ENCODE data around the gene ASF1A. TPM values are rescaled to one million over a fixed set of nuclear protein-coding genes. Genes with fewer than 3 reads are reported as not detected.
"Not testable (repeated sequence)": the region's sequence is repeated elsewhere in the genome, so short reads cannot be mapped to it uniquely, and the experiment has no call there.

The ASF1A gene
- 41.4 and 47.1 TPM in 2 replicates for total RNA-seq

DNA sequence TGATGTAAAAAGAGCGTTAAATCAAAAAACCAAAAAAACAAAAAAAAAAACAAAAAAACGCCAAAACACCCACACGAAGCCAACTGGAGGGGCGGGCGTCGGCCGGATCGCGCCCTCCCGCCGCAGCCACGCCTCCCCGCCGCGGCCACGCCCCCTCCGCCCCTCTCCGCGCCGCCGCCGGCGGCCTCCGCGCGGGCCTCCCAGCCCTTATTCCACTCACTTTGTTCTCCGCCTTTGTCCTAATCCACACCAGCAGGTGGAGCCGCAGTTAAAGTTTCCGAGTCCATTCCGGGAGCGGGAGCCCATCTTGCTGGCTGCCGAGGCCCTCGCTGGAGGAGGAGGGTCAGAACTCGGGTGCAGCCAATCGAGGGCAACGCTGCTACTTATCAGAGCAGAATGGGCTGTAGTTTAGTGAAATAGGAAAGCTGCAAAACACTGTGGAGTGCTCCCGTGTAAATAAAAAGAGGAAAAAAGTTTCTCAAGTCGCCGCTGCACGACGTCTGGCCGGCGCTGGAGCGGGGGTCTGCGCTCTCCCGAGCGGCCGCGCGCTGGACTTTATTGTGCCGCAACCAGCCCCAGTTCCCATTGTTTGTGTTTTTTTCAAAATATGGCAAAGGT is at the start of gene ASF1A:
ASF1A (plus strand) TSS at position 346 of the 618 bp plus-strand sequence; CDS start at position 608, 262 bp downstream.
- intact Hi-C loops (cut with micrococcal nuclease), result loop anchor here (1.0 to 5.0 kb wide), 18 partner anchors 15 to 1346 kb away; partner anchors contain the start of genes CEP85L, FAM184A, GOPC and NUS1

DNA sequence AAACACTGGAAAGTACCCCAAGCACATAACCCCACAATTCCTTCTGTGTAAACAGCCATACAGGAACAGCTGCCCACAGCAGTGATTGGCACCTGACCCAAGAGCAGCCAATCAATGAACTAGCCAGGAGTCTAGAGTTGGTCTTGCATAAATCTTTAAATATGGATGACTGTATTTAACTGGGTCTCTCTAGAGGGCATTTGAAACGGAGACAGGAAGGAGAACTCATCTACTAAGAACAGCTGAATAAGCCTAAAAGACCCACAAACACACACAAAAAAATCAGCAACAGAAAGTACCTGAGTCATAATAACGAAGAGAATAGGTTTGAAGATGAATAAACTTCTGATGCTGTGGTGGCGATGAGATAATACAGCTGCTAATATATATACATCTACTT is 49.0 kb upstream of the ASF1A start:
- intact Hi-C loops (cut with micrococcal nuclease), result loop anchor here (1.0 to 5.0 kb wide), 4 partner anchors 35 to 502 kb away; partner anchors contain the start of gene MAN1A1

DNA sequence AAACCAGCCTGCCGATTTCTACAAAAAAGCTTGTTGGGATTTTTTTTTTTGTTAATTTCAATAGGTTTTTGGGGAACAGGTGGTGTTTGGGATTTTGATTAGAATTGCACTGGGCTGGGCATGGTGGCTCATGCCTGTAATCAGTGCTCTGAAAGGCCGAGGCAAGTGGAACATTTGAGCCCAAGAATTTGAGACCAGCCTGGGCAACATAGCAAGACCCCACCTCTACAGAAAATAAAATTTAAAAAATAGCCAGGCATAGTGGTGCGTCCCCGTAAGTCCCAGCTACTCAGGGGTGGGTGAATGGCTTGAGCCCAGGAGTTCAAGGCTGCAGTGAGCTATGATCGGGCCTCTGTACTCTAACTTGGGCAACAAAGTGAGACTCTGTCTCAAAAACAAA is 40.5 kb upstream of the ASF1A start:
- intact Hi-C loops (cut with micrococcal nuclease), result no loop called here

DNA sequence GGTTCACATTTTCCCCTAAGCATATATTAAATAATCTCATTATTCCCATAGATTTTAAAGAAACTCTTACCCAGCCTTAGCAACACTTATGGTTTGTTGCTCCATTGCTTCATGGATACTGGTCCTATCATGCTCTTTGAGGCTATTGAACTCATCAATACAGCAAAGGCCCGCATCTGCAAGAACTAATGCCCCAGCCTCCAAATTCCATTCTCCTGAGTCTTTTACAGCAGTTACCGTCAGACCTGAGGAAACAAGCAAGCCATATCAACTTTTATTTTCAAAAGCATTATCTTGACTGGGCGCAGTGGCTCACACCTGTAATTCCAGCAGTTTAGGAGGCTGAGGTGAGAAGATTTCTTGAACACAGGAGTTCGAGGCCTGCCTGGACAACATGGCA is 37.7 kb upstream of the ASF1A start:
- intact Hi-C loops (cut with micrococcal nuclease), result no loop called here

DNA sequence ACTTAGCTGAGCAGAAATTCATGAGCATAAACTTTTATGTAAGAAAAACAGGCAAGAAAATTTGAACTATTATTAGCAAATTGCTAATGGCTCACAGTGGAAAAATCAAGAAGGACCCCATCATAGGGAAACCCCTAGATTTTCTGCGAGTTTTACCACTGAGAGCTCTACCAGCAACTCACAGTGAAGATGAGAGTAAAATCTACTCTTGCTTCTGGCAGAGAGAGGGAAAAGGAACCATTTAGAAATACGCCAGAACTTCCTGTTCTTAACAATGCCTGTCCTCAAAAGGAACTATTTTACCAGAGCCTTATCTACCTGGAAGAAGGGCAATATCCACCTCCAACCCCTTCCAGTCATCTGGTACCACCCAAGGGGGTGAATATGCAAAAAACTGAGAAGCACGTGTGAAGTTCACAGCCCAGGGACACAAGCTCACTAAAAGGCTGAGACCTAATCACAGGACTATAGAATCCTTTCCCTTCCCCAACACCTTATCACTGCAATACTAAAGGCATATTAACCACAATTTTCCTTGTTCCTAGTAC is 34.4 kb upstream of the ASF1A start:
- intact Hi-C loops (cut with micrococcal nuclease), result no loop called here

DNA sequence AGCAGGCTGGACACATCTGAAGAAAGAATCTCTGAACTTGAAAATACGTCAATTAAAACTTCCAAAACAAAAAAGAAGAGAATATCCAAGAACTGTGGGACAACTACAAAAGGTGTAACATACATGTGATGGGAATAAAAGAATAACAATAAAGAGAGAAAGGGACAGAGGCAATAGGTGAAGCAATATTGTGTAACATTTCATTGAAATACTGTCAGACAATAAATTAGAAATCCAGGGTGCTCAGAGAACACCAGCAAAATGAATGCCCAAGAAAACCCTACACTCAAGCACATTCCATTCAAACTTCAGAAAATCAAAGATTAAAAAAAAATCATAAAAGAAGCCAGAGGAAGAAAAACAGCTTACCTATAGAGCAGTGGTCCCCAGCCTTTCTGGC is 33.6 kb upstream of the ASF1A start:
- intact Hi-C loops (cut with micrococcal nuclease), result no loop called here

DNA sequence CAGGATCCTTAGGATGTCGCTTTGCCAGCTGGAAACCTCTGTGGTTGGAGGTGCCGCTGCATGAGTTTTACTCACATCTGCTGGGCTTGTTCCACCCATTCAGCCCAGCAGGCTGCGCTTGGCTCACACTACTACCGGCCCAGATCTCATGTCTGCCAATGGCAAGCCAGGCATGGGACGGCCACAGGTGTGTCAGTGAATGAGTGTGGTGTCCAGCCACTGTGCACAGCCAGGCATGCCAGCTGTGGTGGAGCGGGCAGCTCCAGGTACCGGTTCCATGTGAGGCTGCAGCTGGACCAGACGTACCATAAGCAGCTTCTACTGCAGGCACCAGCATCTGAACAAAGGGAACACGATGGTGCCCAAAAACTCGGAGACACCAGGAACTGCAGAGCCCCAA is 33.1 kb upstream of the ASF1A start:
- intact Hi-C loops (cut with micrococcal nuclease), result no loop called here

DNA sequence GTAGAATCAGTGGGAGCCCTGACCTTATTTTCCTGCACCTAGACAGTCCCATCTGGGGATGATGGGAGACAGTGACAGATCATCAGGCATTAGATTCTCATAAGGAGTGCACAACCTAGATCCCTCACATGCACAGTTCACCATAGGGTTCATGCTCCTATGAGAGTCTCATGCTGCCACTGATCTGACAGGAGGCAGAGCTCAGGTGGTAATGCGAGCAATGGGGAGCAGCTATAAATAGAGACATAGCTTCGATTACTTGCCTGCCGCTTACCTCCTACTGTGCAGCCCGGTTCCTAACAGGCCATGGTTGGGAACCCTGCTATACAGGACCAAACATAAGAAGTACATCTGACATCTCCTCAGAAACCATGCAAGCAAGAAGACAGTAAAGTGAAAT is 31.5 kb upstream of the ASF1A start:
- intact Hi-C loops (cut with micrococcal nuclease), result no loop called here

DNA sequence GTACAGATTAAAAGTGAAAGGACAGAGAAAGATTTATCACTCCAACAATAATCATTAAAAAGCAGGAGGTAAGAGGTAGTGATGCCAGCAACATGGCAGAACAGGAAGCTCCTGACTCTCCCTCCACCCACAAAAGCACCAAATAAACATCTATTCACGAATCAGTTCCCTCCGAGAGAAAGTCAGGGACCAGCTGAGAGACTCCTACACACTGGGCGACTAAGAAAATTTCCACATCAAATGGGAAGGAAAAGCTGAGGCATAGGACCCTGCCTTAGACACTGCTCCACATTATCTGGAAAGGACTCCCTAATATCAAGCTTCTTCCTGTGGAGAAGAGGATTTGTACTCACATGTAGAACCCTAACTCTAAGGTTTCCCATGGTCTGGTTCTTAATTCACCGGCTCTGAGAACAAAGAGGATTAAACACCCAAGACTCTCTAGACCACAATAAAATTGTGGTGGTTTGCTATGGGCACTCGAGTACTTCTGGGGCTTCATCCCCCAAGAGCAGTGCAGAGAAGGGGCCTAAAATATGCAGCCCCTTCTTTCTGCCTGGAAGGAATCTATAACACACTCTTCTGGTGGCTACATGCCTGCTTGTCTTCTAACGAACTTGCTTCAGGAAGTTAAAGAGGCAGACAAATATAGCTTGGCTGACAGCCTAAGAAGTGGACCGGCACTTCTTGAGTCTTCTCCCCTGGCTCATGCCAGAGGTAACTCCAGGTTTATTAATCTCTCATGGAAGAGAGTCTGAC is 29.4 kb upstream of the ASF1A start:
- intact Hi-C loops (cut with micrococcal nuclease), result loop anchor here (1.0 kb wide), 1 partner anchor 27 kb away; no protein-coding TSS in a partner anchor

DNA sequence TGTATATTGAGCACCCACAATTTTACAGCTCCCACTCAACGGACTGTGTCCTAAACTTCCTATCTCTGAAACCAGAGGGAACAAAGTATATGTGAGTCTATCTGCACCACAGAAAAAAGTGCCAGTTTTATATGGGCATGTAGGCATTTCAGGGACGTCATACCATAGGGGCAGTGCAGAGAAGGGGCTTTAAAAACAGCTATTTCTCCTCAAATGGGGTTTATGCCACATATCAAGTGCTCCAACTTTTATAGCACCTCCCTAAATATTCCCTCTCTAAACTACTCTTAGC is 28.9 kb upstream of the ASF1A start:
- intact Hi-C loops (cut with micrococcal nuclease), result loop anchor here (1.0 kb wide), 1 partner anchor 26 kb away; no protein-coding TSS in a partner anchor

DNA sequence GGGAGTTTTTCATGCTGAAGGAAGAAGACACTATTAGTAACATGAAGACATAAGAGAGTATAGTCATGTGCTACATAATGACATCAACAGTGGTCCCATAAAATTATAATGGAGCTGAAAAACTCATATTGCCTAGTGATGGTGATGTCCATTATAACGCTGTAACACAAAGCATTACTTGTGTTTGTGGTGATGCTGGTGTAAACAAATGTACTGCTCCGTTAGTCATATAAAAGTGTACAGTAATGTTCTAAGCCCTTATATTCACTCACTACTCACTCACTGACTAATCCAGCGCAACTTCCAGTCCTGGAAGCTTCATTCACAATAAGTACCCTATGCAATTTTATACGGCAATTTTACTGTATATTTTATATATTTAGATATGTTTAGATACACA is 26.8 kb upstream of the ASF1A start:
- intact Hi-C loops (cut with micrococcal nuclease), result no loop called here

DNA sequence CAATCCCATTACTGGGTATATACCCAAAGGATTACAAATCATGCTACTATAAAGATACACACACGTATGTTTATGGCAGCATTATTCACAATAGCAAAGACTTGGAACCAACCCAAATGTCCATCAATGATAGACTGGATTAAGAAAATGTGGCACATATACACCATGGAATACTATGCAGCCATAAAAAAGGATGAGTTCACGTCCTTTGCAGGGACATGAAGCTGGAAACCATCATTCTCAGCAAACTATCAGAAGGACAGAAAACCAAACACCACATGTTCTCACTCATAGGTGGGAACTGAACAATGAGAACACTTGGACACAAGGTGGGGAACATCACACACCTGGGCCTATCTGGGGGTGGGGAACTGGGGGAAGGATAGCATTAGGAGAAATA is 25.1 kb upstream of the ASF1A start:
- intact Hi-C loops (cut with micrococcal nuclease), result not testable (repeated sequence)

DNA sequence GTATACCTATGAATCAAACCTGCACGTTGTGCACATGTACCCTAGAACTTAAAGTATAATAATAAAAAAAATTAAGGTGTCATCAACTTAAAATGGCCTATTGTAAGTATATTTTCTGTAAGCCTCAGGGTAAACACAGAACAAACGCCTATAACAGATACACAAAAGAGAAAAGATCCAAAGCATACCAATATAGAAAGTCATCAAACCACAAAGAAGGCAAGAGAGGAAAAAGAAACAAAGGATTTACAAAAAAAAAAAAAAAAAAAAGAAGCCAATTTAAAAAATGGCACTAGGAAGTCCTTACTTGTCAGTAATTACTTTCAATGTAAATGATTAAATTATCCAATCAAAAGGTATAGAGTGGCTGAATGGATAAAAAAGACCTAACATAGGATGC is 24.6 kb upstream of the ASF1A start:
- intact Hi-C loops (cut with micrococcal nuclease), result no loop called here

DNA sequence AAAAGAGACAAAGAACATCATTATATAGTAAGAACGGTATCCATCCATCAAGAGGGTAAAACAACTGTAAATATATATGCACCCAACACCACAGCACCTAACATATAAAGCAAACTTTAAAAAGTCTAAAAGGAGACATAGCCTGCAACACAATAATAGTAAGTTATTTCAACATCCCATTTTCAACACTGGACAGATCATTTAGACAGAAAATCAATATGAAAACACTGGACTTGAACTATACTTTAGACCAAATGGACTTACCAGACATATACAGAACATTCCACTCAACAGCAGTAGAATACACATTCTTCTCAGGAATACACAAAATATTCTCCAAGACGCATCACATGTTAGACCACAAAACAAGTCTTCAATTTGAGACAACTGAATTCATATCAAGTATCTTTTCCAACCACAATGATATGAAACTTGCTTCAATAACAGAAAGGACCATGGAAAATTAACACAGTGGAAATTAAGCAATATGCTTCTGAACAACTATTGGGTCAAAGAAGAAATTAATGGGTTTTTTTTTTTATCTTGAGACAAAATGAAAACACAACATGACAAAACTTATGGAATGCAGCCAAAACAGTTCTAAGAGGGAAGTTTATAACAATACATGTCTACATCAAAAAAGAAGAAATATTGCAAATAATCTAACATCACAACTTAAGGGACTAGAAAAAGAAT is 23.9 kb upstream of the ASF1A start:
- intact Hi-C loops (cut with micrococcal nuclease), result no loop called here

DNA sequence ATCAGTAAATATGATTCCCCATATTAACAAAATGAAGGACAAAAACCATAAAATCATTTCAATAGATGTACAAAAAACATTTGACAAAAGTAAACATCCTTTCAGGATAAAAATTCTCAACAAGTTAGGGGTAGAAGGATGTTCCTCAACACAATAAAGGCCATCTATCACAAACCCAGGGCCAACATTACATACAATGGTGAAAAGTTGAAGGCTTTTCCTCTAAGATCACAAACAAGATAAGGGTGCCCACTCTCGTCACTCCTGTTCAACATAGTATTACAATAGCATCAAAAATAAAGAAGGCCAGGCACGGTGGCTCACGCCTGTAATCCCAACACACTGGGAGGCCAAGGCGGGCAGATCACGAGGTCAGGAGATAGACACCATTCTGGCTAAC is 22.6 kb upstream of the ASF1A start:
- intact Hi-C loops (cut with micrococcal nuclease), result no loop called here

DNA sequence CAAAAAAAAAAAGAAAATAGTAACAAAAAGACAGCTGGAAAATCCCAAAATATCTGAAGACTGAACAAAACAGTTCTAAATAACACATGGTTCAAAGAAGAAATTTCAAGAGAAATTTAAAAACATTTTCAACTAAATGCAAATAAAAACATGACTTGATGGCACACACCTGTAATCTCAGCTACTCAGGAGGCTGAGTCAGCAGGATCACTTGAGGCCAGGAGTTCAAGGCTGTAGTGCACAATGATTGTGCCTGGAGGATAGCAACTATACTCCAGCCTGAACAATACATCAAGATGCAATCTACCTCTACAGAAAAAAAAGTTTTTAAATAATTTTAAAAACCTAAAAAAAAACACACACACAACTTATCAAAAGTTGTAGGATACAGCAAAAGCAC is 21.6 kb upstream of the ASF1A start:
- intact Hi-C loops (cut with micrococcal nuclease), result no loop called here

DNA sequence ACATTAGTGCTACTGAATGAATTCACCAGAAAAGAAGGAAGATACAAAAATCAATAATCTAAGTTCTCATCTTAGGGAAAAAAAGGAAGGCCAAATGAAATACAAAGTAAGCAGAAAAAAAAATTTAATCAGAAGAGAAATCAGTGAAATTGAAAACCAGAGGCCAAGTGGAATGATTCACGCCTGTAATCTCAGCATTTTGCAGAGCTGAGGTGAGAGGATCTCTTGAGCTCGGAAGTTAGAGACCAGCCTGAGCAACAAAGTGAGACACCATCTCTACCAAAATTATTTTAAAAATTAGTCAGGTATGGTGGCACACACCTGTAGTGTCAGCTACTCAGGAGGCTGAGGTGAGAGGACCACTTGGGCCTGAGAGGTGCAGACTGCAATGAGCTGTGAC is 21.2 kb upstream of the ASF1A start:
- intact Hi-C loops (cut with micrococcal nuclease), result no loop called here

DNA sequence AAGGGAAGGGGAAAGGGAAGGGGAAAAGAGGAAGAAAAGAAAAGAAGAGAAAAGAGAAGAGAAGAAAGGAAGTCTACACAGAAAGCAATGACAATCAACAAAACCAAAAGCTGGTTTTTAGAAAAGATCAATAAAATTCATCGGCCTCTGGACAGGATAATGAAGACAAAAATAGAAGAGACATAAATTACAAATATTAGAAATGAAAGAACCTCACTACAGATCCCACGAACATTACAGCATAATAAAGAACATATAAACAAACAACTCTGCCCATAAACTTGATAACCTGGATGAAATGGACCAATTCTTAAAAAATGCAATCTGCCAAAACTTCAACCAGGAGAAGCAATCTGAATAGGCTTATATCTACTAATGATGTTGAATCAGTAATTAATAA is 20.7 kb upstream of the ASF1A start:
- intact Hi-C loops (cut with micrococcal nuclease), result no loop called here

DNA sequence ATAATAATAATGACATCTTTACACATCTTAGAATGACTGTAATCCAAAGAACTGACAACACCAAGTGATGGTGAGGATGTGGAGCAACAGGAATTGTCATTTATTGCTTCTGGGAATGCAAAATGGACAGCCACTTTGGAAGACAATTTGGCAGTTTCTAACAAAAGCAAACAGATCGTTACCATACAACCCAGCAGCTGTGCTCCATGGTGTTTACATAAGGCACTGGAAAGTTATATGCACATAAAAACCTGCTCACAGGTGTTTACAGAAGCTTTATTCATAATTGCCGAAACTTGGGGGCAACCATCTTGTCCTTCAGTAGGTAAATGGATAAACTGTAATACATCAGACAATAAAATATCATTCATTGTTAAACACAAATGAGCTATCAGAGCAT is 18.3 kb upstream of the ASF1A start:
- intact Hi-C loops (cut with micrococcal nuclease), result no loop called here

DNA sequence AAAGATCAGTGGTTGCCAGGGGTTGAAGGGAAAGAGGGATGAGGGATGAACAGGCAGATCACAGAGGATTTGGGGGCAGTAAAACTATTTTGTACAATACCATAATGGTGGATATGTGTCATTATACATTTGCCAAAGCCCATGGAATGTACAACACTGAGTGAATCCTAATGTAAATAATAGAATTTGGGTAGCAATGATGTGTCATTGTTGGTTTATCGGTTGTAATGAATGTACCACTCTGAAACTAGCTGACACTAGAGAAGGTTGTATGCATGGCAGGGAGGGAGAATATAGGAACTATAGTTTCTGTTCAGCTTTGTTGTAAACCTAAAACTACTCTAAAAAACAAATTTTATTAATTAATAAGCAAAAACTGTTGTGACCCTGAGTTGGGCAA is 17.8 kb upstream of the ASF1A start:
- intact Hi-C loops (cut with micrococcal nuclease), result no loop called here

DNA sequence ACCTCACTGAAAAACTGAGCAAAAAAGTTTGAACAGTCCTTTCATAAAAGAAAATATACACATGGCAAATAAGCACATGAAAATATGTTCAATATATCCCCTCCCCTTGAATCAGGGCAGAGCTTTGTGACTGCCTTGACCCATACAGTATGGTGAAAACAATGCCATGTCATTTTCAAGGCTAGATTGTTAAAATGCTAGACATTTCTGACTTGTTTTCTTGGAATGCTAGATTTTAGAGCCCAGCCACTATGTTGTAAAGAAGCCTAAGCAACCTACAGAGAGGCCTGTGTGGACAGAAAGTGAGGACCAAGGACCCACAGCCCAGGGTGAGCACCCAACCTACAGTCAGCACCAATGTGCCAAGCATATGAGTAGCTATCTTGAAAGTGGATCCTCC is 17.1 kb upstream of the ASF1A start:
- intact Hi-C loops (cut with micrococcal nuclease), result no loop called here

DNA sequence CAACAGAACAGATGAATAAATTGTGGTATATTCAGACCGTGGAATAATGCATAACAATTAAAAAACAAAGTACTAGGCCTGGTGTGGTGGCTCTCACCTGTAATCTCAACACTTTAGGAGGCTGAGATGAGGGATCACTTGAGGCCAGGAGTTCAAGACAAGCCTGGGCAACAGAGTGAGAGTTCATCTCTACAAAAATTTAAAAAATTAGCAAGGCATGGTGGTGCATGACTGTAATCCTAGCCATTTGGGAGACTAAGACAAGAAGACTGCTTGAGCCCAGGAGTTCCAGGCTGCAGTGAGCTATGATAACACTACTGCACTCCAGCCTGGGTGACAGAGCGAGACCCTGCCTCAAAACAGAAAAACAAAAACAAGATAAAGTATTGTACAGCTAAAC is 16.1 kb upstream of the ASF1A start:
- intact Hi-C loops (cut with micrococcal nuclease), result no loop called here

All from T-helper 1 cell treated with Interleukin-12 subunit alpha and Interleukin-12 subunit beta and Interleukin-4 antibody, amounts not matched to agents 30 ng/mL and 1 ng/mL, for 36 hours (primary cell).